GM12872 (cell line): ENCODE data around the gene DYNC1LI1.

Experiments used
- TF ChIP-seq, protein P1 (sequence below): IDR thresholded peaks from 3 replicates; pipeline ENCODE4 v1.5.1; 2011; ENCODE audit warnings: low read depth, mild to moderate bottlenecking, low read length, moderate library complexity; ENCODE audit not compliant: insufficient read depth

DYNC1LI1 gene

DNA sequence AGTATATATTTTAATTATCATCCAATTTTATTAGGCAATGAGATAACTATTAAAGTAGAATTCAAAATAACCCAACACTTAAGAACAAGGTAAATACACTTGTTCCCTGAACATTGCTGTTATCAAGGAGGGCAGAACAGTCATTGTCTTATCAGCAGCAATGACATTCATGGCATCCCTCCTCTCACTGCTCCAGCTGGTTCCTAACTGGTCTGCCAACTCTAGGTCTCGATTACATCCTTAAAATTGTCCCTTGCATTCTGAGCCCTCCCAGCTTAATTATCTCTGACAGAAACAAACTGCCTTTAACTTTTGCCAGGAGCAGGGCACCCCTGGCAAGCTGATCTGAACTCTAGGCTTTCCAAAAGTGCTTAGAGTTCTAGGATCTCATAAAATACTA lies 14.0 kb upstream of the DYNC1LI1 start:
- TF ChIP-seq, protein P1, sequence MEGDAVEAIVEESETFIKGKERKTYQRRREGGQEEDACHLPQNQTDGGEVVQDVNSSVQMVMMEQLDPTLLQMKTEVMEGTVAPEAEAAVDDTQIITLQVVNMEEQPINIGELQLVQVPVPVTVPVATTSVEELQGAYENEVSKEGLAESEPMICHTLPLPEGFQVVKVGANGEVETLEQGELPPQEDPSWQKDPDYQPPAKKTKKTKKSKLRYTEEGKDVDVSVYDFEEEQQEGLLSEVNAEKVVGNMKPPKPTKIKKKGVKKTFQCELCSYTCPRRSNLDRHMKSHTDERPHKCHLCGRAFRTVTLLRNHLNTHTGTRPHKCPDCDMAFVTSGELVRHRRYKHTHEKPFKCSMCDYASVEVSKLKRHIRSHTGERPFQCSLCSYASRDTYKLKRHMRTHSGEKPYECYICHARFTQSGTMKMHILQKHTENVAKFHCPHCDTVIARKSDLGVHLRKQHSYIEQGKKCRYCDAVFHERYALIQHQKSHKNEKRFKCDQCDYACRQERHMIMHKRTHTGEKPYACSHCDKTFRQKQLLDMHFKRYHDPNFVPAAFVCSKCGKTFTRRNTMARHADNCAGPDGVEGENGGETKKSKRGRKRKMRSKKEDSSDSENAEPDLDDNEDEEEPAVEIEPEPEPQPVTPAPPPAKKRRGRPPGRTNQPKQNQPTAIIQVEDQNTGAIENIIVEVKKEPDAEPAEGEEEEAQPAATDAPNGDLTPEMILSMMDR, result no peak

GRCh38 chr3:32583708-32584107 lies 13.1 kb upstream of the DYNC1LI1 start:
- TF ChIP-seq, protein P1, result no peak

- TF ChIP-seq, protein P1, result no peak
These were observed 7.2 kb upstream of the DYNC1LI1 start for GRCh38 chr3:32577581-32578556.

- TF ChIP-seq, protein P1, result no peak
These were observed 6.5 kb upstream of the DYNC1LI1 start for GRCh38 chr3:32577174-32577573.

GRCh38 chr3:32575451-32576113 lies 4.9 kb upstream of the DYNC1LI1 start:
- TF ChIP-seq, protein P1, result no peak

DNA sequence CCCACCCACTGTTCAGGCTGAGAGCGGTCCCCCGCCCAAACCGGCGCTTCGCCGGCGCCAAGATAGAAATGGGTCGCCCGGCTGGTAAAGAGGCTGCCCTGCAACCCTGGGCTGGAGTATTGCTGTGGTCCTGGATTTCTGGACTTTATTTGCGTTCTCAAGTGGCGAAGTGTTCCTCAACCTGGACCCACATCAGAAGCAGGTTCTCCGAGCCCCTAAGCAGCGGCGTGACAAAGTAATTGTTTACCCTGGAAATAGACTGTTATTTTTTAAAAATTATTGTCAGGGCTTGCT lies 481 bp upstream of the DYNC1LI1 start:
- TF ChIP-seq, protein P1, result no peak

GRCh38 chr3:32569540-32570420 lies 878 bp downstream of the DYNC1LI1 start:
- TF ChIP-seq, protein P1, result no peak
